RWPE2 (cell line): ENCODE data around the gene SUPT16H.

Source experiments
- ATAC-seq: fragments of 200-7000 bp; cut with Tn5 transposase; 3 replicates; pipeline ENCODE4 v1.9.1; 2021; ENCODE audit warnings: low read depth
- DNase-seq: peaks from one replicate; pipeline ENCODE4 v3.0.0-alpha.2; 2020; ENCODE audit warnings: low spot score
- H3K27ac ChIP-seq: fragments of 450-650 bp; 2 replicates; pipeline ENCODE4 v1.5.1; 2017; ENCODE audit warnings: mild to moderate bottlenecking; ENCODE audit not compliant: poor library complexity, severe bottlenecking
- H3K27me3 ChIP-seq: fragments of 250-450 bp; sonication (Bioruptor Pico); 2 replicates; pipeline ENCODE4 v1.5.1; 2021; ENCODE audit warnings: mild to moderate bottlenecking, moderate library complexity; ENCODE audit not compliant: insufficient read depth, poor library complexity, severe bottlenecking
- H3K36me3 ChIP-seq: fragments of 250-450 bp; sonication (Bioruptor Pico); 2 replicates; pipeline ENCODE4 v1.5.1; 2020; ENCODE audit warnings: low read depth, mild to moderate bottlenecking, moderate library complexity
- H3K4me1 ChIP-seq: fragments of 250-450 bp; sonication (Bioruptor Pico); 2 replicates; pipeline ENCODE4 v1.5.1; 2021; ENCODE audit warnings: mild to moderate bottlenecking, moderate library complexity; ENCODE audit not compliant: insufficient read depth, poor library complexity, severe bottlenecking
- H3K4me3 ChIP-seq: fragments of 250-450 bp; sonication (Bioruptor Pico); 2 replicates; pipeline ENCODE4 v1.5.1; 2021; ENCODE audit warnings: mild to moderate bottlenecking, moderate library complexity; ENCODE audit not compliant: severe bottlenecking
- H3K9me3 ChIP-seq: fragments of 250-450 bp; sonication (Bioruptor Pico); 2 replicates; pipeline ENCODE4 v1.5.1; 2021; ENCODE audit warnings: mild to moderate bottlenecking, moderate library complexity; ENCODE audit not compliant: severe bottlenecking
- CTCF ChIP-seq: fragments of 450-650 bp; IDR thresholded peaks from one replicate; pipeline ENCODE4 v1.5.1; 2017; ENCODE audit warnings: mild to moderate bottlenecking, moderate library complexity; ENCODE audit not compliant: poor library complexity, severe bottlenecking

Gene SUPT16H

GRCh38 chr14:21369949-21370679 is 13.7 kb downstream of the SUPT16H start:
- no peak overlapping the region for H3K4me3 ChIP-seq
- H3K9me3 ChIP-seq = no peaks in the 10 kb centered on the region
- no peaks in the 10 kb centered on the region for H3K27me3 ChIP-seq
- no peak overlapping the region for H3K27ac ChIP-seq
- ATAC-seq (no peak), DNase-seq (no peak)
- peaks cover 100% of the 10 kb centered on the region for H3K36me3 ChIP-seq
- no peaks in the 10 kb centered on the region for H3K4me1 ChIP-seq
- TF ChIP-seq CTCF = no peak

GRCh38 chr14:21367582-21368144 is 16.2 kb downstream of the SUPT16H start:
- no peak for TF ChIP-seq CTCF
- no peak overlapping the region for H3K27ac ChIP-seq
- no peak overlapping the region for H3K4me3 ChIP-seq
- ATAC-seq (no peak), DNase-seq (no peak)
- no peaks in the 10 kb centered on the region for H3K27me3 ChIP-seq
- no peaks in the 10 kb centered on the region for H3K9me3 ChIP-seq
- no peaks in the 10 kb centered on the region for H3K4me1 ChIP-seq
- H3K36me3 ChIP-seq = peaks cover 100% of the 10 kb centered on the region

- ATAC-seq (no peak), DNase-seq (no peak)
- Histone ChIP-seq H3K4me3 (no peak overlapping the region), H3K27me3 (no peaks in the 10 kb centered on the region), H3K36me3 (peaks cover 96% of the 10 kb centered on the region), H3K27ac (no peak overlapping the region), H3K9me3 (no peaks in the 10 kb centered on the region), H3K4me1 (no peaks in the 10 kb centered on the region)
- no peak for TF ChIP-seq CTCF
Observed at GRCh38 chr14:21356511-21356910, 27.3 kb downstream of the SUPT16H start.

GRCh38 chr14:21352587-21352986 is 31.2 kb downstream of the SUPT16H start:
- no peak for ATAC-seq
- no peak overlapping the region for H3K27ac ChIP-seq
- H3K4me1 ChIP-seq = no peaks in the 10 kb centered on the region
- no peak for DNase-seq
- H3K27me3 ChIP-seq = no peaks in the 10 kb centered on the region
- H3K4me3 ChIP-seq = no peak overlapping the region
- no peak for TF ChIP-seq CTCF
- H3K9me3 ChIP-seq = no peaks in the 10 kb centered on the region
- H3K36me3 ChIP-seq = peaks cover 68% of the 10 kb centered on the region

GRCh38 chr14:21350539-21350938 is 33.3 kb downstream of the SUPT16H start:
- no peaks in the 10 kb centered on the region for H3K4me1 ChIP-seq
- H3K36me3 ChIP-seq = peaks cover 48% of the 10 kb centered on the region
- peak; percentile 8; the same call in 1 of the 3 replicates for ATAC-seq
- DNase-seq = no peak
- no peak overlapping the region for H3K27ac ChIP-seq
- H3K9me3 ChIP-seq = no peaks in the 10 kb centered on the region
- TF ChIP-seq CTCF = no peak
- H3K27me3 ChIP-seq = no peaks in the 10 kb centered on the region
- H3K4me3 ChIP-seq = no peak overlapping the region
